Esophagus squamous epithelium (tissue), 5 donors: ENCODE measurements around the gene CTLA4. TPM values are rescaled to one million over a fixed set of nuclear protein-coding genes. Genes with fewer than 3 reads are reported as not detected.

ENCODE experiments used
- DNase-seq: peaks from one replicate; lab custom pipeline; 2025; lab: John Stamatoyannopoulos, UW
- H3K27ac ChIP-seq, 4 donors: fragments of 200-600 bp; sonication (generic); one replicate each; pipeline ENCODE4 v1.5.1; 2016 to 2019; ENCODE audit warnings: mild to moderate bottlenecking in 1 of 4
- H3K27me3 ChIP-seq, 4 donors: fragments of 200-600 bp; sonication (generic); 1 replicate in 3 of 4; 2 replicates in 1 of 4; pipeline versions ENCODE4 v1.5.1 to v1.6.0; 2017 to 2021; ENCODE audit warnings: antibody characterized with exemption in 1 of 4
- H3K36me3 ChIP-seq, 3 donors: fragments of 200-600 bp; sonication (generic); one replicate each; pipeline ENCODE4 v1.5.1; 2016 to 2019
- H3K4me1 ChIP-seq, 3 donors: fragments of 200-600 bp; sonication (generic); one replicate each; pipeline ENCODE4 v1.5.1; 2017 to 2019
- H3K4me3 ChIP-seq, 4 donors: fragments of 200-600 bp; sonication (generic); 1 replicate in 3 of 4; 2 replicates in 1 of 4; pipeline ENCODE4 v1.5.1; 2016 to 2019; ENCODE audit warnings: mild to moderate bottlenecking in 2 of 4, moderate library complexity in 1 of 4
- H3K9me3 ChIP-seq, 3 donors: fragments of 200-600 bp; sonication (generic); one replicate each; pipeline ENCODE4 v1.5.1; 2016 to 2019
- POLR2A ChIP-seq, 4 donors: fragments of 450-650 bp; IDR thresholded peaks; one replicate each; pipeline ENCODE4 v1.6.1; 2017; ENCODE audit warnings: antibody characterized with exemption in 4 of 4, mild to moderate bottlenecking in 4 of 4, moderate library complexity in 3 of 4
- WGBS, 2 donors: methylation state at CpG; one replicate each; pipeline ENCODE4 v1.1.5; 2018; 5-methylcytosine and 5-hydroxymethylcytosine counted together
- intact Hi-C: fragments of 100-400 bp; cut with DNase I; formaldehyde crosslinking; loops from one replicate; pipeline ENCODE4 v1.15.0; 2022
- total RNA-seq, 4 donors: library from RNA; depleted of rRNA; stranded (reverse); fragments of >200 nt; gene quantifications; one replicate each; pipeline ENCODE4 v1.1.0, GENCODE V29; 2016
- TF ChIP-seq, protein P1 (sequence below), 6 experiments: fragments of 450-650 bp in 4 of 6; fragments of 200-600 bp in 2 of 6; sonication (generic) in 2 of 6; IDR thresholded peaks; one replicate each; pipeline ENCODE4 v1.5.1; 2016 to 2019; ENCODE audit warnings: antibody characterized with exemption in 6 of 6, mild to moderate bottlenecking in 4 of 6, moderate library complexity in 4 of 6
- donor health status: DM: yes; HTN: yes; CAD: no.

Gene CTLA4
- total RNA-seq, 4 donors from 2014 or later, result 0.79 to 6.0 (median 0.99) TPM

- Histone ChIP-seq H3K9me3 (no peaks in the 10 kb centered on the region), H3K27me3 (no peaks in the 10 kb centered on the region), H3K4me1 (no peaks in the 10 kb centered on the region), H3K4me3 (no peak overlapping the region), H3K27ac (no peak overlapping the region), H3K36me3 (no peaks in the 10 kb centered on the region)
- intact Hi-C loops, result no loop called here
- DNase-seq, result no peak
- TF ChIP-seq, protein P1, sequence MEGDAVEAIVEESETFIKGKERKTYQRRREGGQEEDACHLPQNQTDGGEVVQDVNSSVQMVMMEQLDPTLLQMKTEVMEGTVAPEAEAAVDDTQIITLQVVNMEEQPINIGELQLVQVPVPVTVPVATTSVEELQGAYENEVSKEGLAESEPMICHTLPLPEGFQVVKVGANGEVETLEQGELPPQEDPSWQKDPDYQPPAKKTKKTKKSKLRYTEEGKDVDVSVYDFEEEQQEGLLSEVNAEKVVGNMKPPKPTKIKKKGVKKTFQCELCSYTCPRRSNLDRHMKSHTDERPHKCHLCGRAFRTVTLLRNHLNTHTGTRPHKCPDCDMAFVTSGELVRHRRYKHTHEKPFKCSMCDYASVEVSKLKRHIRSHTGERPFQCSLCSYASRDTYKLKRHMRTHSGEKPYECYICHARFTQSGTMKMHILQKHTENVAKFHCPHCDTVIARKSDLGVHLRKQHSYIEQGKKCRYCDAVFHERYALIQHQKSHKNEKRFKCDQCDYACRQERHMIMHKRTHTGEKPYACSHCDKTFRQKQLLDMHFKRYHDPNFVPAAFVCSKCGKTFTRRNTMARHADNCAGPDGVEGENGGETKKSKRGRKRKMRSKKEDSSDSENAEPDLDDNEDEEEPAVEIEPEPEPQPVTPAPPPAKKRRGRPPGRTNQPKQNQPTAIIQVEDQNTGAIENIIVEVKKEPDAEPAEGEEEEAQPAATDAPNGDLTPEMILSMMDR (IDR thresholded peaks at IDR 0.05), result no peak
- TF ChIP-seq POLR2A (IDR thresholded peaks at IDR 0.05), result no peak
- 69 to 71% methylated on average over 1 of the region's 1 CpG for WGBS, 2 donors
Measured at GRCh38 chr2:203861607-203862006, 6.0 kb upstream of the CTLA4 start.

GRCh38 chr2:203869223-203870042 is 1.9 kb downstream of the CTLA4 start:
- no peaks in the 10 kb centered on the region for H3K9me3 ChIP-seq
- no peaks in the 10 kb centered on the region for H3K36me3 ChIP-seq
- no peak for DNase-seq
- peak overlapping the region in 2 of 4 donors; percentile 3 to 37 for H3K4me3 ChIP-seq
- no peaks in the 10 kb centered on the region for H3K27me3 ChIP-seq
- intact Hi-C loops, result no loop called here
- peak overlapping the region in 2 of 4 donors; percentile 17 to 60 for H3K27ac ChIP-seq
- 60 to 75% methylated on average over 6 of the region's 6 CpGs for WGBS, 2 donors
- TF ChIP-seq POLR2A (IDR thresholded peaks at IDR 0.05), result no peak
- TF ChIP-seq, protein P1 (IDR thresholded peaks at IDR 0.05), result no peak
- H3K4me1 ChIP-seq, result no peaks in the 10 kb centered on the region

DNA sequence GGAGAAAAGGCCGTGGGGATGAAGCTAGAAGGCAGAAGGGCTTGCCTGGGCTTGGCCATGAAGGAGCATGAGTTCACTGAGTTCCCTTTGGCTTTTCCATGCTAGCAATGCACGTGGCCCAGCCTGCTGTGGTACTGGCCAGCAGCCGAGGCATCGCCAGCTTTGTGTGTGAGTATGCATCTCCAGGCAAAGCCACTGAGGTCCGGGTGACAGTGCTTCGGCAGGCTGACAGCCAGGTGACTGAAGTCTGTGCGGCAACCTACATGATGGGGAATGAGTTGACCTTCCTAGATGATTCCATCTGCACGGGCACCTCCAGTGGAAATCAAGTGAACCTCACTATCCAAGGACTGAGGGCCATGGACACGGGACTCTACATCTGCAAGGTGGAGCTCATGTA is 2.9 kb downstream of the CTLA4 start:
- peak overlapping the region in 2 of 4 donors; percentile 55 to 60 for H3K27ac ChIP-seq
- no peaks in the 10 kb centered on the region for H3K4me1 ChIP-seq
- no peak for DNase-seq
- peak overlapping the region in 2 of 4 donors; percentile 3 to 37 for H3K4me3 ChIP-seq
- H3K9me3 ChIP-seq, result no peaks in the 10 kb centered on the region
- no peaks in the 10 kb centered on the region for H3K27me3 ChIP-seq
- no peaks in the 10 kb centered on the region for H3K36me3 ChIP-seq
- TF ChIP-seq, protein P1 (IDR thresholded peaks at IDR 0.05), result no peak
- no peak for TF ChIP-seq POLR2A (IDR thresholded peaks at IDR 0.05)
- intact Hi-C loops, result no loop called here
- WGBS, 2 donors, result 46 to 79% methylated on average over 3 to 4 of the region's 9 CpGs

DNA sequence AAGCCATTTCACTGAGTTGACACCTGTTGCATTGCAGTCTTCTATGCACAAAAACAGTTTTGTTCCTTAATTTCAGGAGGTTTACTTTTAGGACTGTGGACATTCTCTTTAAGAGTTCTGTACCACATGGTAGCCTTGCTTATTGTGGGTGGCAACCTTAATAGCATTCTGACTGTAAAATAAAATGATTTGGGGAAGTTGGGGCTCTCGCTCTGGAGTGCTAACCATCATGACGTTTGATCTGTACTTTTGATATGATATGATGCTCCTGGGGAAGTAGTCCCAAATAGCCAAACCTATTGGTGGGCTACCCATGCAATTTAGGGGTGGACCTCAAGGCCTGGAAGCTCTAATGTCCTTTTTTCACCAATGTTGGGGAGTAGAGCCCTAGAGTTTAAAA is 3.4 kb downstream of the CTLA4 start:
- intact Hi-C loops, result no loop called here
- H3K27ac ChIP-seq, result peak overlapping the region in 2 of 4 donors; percentile 55 to 60

More for the DNA sequence above, 3.4 kb downstream of the CTLA4 start:
- DNase-seq, result no peak
- TF ChIP-seq POLR2A (IDR thresholded peaks at IDR 0.05), result no peak
- TF ChIP-seq, protein P1 (IDR thresholded peaks at IDR 0.05), result no peak
- H3K36me3 ChIP-seq, result no peaks in the 10 kb centered on the region
- H3K27me3 ChIP-seq, result no peaks in the 10 kb centered on the region
- H3K4me3 ChIP-seq, result peak overlapping the region in 2 of 4 donors; percentile 3 to 37
- H3K4me1 ChIP-seq, result no peaks in the 10 kb centered on the region
- H3K9me3 ChIP-seq, result no peaks in the 10 kb centered on the region
- 84 to 100% methylated on average over 2 of the region's 2 CpGs for WGBS, 2 donors
